Measurements from ENCODE around the gene TUBGCP2. TPM values are rescaled to one million over a fixed set of nuclear protein-coding genes. Genes with fewer than 3 reads are reported as not detected.

TUBGCP2 gene
- total and polyA plus RNA-seq, 9 of the 15 experiments (the other 6 are each of a cell fraction or from before 2014, with no cell fraction given): 4.3 to 56.6 (median 28.4) TPM

DNA sequence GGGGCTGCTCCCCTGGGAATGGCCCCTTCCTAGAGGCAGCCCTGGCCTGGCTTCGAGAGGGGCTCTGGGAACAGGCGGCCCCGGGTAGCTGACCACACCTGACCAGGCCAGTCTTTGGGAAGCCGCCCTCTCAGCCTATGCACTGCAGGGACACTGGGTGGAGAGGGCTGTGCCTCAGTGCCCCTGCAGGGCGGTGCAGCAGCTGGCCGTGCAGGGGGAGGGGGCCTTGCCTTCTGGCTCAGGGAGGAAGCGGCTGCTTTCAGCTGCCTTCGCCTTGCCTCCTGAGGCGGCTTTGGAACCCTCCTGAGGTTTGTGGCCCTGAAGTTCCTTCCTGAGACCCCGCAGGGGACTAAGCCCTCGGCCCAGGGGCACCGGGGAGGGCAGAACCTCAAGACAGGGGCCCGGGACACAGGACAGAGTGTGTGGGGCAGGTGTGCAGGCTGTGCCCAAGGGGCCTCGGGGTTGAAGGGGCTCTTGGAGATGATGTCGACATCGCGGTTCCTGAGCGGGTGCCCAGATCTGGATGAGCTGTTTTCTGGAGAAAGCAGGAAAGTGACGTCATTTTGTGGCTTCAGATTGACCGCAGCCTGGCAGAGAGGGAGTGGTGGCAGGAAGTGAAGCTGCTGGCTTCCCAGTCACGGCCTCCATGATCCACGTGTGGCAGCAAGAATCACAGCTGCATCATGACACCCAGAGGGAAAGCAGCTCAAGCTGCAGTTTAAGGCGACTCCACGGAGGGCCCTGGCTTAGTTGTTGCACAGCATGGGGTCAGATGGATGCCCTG, 49.7 kb downstream of the TUBGCP2 start (continued):
- TF ChIP-seq POLR3A (IDR thresholded peaks at IDR 0.05; ENCODE audit: borderline replicate concordance, extremely low read depth, insufficient read depth, insufficient read length): no peak
- 0 out of 2 replicates have a peak, but pooled peaks have one; percentile 30 for TF ChIP-seq ZNF766 (CRISPR knock-in tag; conservative IDR thresholded peaks at IDR 0.05)
- peak; percentile 74 for TF ChIP-seq JUND (IDR thresholded peaks at IDR 0.05; ENCODE audit: borderline replicate concordance, low read depth, low read length)
- peak; percentile 53; the same call in 2 of the 3 replicates for TF ChIP-seq JUND (tag; IDR thresholded peaks at IDR 0.05; ENCODE audit: borderline replicate concordance, low read depth, low read length)
- TF ChIP-seq SREBF1 (IDR thresholded peaks at IDR 0.05; ENCODE audit: borderline replicate concordance, low read depth, low read length): no peak
- TF ChIP-seq SMARCA4 (IDR thresholded peaks at IDR 0.05): peak; percentile 21; the same call in 1 of the 2 replicates
- no peak for TF ChIP-seq PML (IDR thresholded peaks at IDR 0.05; ENCODE audit: low read length)
- peak; percentile 72 for TF ChIP-seq ETV1 (tag; conservative IDR thresholded peaks at IDR 0.05; ENCODE audit: low read depth)
- no peak for TF ChIP-seq TOE1 (IDR thresholded peaks at IDR 0.05; ENCODE audit: borderline replicate concordance)
- no peak for TF ChIP-seq TOE1 (CRISPR knock-in tag; IDR thresholded peaks at IDR 0.05; ENCODE audit: borderline replicate concordance, low read depth)
- TF ChIP-seq MAX (CRISPR knock-in tag; IDR thresholded peaks at IDR 0.05): peak; percentile 41
- TF ChIP-seq FOSL1 (tag; conservative IDR thresholded peaks at IDR 0.05): peak; percentile 64; the same call in 1 of the 2 replicates
- TF ChIP-seq, protein P1, sequence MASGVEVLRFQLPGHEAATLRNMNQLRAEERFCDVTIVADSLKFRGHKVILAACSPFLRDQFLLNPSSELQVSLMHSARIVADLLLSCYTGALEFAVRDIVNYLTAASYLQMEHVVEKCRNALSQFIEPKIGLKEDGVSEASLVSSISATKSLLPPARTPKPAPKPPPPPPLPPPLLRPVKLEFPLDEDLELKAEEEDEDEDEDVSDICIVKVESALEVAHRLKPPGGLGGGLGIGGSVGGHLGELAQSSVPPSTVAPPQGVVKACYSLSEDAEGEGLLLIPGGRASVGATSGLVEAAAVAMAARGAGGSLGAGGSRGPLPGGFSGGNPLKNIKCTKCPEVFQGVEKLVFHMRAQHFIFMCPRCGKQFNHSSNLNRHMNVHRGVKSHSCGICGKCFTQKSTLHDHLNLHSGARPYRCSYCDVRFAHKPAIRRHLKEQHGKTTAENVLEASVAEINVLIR (CRISPR knock-in tag; IDR thresholded peaks at IDR 0.05): 0 out of 2 replicates have a peak, but pooled peaks have one; percentile 43
- TF ChIP-seq JUN (IDR thresholded peaks at IDR 0.05; ENCODE audit: borderline replicate concordance, low read depth, low read length): peak; percentile 63
- no peak for TF ChIP-seq JUN (CRISPR knock-in tag; IDR thresholded peaks at IDR 0.05; ENCODE audit: borderline replicate concordance)
- TF ChIP-seq HSF4 (CRISPR knock-in tag; IDR thresholded peaks at IDR 0.05; ENCODE audit: borderline replicate concordance): no peak
- TF ChIP-seq PHF8 (IDR thresholded peaks at IDR 0.05; ENCODE audit: borderline replicate concordance, low read length): no peak
- no peak for TF ChIP-seq DPF2 (IDR thresholded peaks at IDR 0.05)
- TF ChIP-seq SMARCE1 (IDR thresholded peaks at IDR 0.05): 0 out of 2 replicates have a peak, but pooled peaks have one; percentile 32
- peak; percentile 98 for TF ChIP-seq ZBTB9 (CRISPR knock-in tag; IDR thresholded peaks at IDR 0.05)
- no peak for TF ChIP-seq POLR2B (IDR thresholded peaks at IDR 0.05; ENCODE audit: low read depth, partially characterized antibody)
- TF ChIP-seq ZNF175 (CRISPR knock-in tag; IDR thresholded peaks at IDR 0.05; ENCODE audit: low read depth): peak; percentile 69; the same call in 1 of the 2 replicates
